GM18505 (cell line): ENCODE results near the gene BMP8A.
A peak's percentile ranks its signal among the peaks of the same experiment; 100 is the strongest.
"Not testable (repeated sequence)": the region's sequence is repeated elsewhere in the genome, so short reads cannot be mapped to it uniquely, and the experiment has no call there.

Source experiments
- ATAC-seq: cut with Tn5 transposase; IDR thresholded peaks from one replicate; pipeline ENCODE4 v1.9.1; 2021; ENCODE audit not compliant: unreplicated experiment
- POLR2A ChIP-seq: IDR thresholded peaks from 4 replicates; pipeline ENCODE4 v1.6.1; 2011; ENCODE audit warnings: borderline replicate concordance; ENCODE audit not compliant: insufficient read depth, insufficient read length; ENCODE audit errors: extremely low read depth

BMP8A gene

GRCh38 chr1:39507230-39507928 lies 15.9 kb downstream of the BMP8A start:
- no peak for TF ChIP-seq POLR2A
- no peak for ATAC-seq

GRCh38 chr1:39508266-39508665 lies 16.8 kb downstream of the BMP8A start:
- no peak for ATAC-seq
- TF ChIP-seq POLR2A = no peak

GRCh38 chr1:39508857-39509305 lies 17.4 kb downstream of the BMP8A start:
- peak; percentile 14 for ATAC-seq
- TF ChIP-seq POLR2A = no peak

GRCh38 chr1:39509360-39510009 lies 18.0 kb downstream of the BMP8A start:
- peak; percentile 55 for ATAC-seq
- TF ChIP-seq POLR2A = peak; percentile 42

GRCh38 chr1:39510570-39511186 lies 19.2 kb downstream of the BMP8A start:
- not testable (repeated sequence) for ATAC-seq

GRCh38 chr1:39511477-39511876 lies 20.0 kb downstream of the BMP8A start:
- ATAC-seq = not testable (repeated sequence)

- not testable (repeated sequence) for ATAC-seq
Measured at GRCh38 chr1:39512234-39512847, 20.9 kb downstream of the BMP8A start.

- not testable (repeated sequence) for ATAC-seq
Measured at GRCh38 chr1:39514710-39515124, 23.3 kb downstream of the BMP8A start.

GRCh38 chr1:39515131-39516086 lies 24.0 kb downstream of the BMP8A start:
- not testable (repeated sequence) for ATAC-seq

- not testable (repeated sequence) for ATAC-seq
Measured at GRCh38 chr1:39516841-39517240, 25.4 kb downstream of the BMP8A start.

- not testable (repeated sequence) for ATAC-seq
Measured at GRCh38 chr1:39517936-39518335, 26.5 kb downstream of the BMP8A start.

GRCh38 chr1:39519376-39519775 lies 27.9 kb downstream of the BMP8A start:
- ATAC-seq = not testable (repeated sequence)

GRCh38 chr1:39522221-39522620 lies 30.8 kb downstream of the BMP8A start:
- ATAC-seq = not testable (repeated sequence)
